ENCODE data around the gene METAP1D.

METAP1D gene

DNA sequence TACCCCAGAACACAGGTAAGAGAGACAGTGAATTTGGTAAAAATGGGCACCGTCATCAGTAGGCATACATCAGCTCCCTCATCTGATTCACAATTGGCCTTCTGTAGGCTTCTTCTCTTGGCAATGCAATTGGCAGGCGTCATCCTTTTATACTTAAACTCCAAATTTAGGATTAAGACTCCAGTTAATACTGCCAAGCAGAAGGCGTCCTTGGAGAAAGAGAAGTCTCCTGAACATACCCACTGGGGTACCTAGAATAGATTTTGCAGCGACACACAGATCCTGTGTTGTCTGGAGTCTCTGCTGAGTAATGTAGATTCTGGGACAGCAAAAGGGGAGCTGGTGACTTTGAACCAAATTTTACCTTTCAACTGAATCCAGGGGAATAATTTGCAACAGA lies 592 bp upstream of the METAP1D start:
- DNase-seq: no peak

- DNase-seq: no peak
Observed at GRCh38 chr2:172000696-172001361, 1.1 kb downstream of the METAP1D start.

DNA sequence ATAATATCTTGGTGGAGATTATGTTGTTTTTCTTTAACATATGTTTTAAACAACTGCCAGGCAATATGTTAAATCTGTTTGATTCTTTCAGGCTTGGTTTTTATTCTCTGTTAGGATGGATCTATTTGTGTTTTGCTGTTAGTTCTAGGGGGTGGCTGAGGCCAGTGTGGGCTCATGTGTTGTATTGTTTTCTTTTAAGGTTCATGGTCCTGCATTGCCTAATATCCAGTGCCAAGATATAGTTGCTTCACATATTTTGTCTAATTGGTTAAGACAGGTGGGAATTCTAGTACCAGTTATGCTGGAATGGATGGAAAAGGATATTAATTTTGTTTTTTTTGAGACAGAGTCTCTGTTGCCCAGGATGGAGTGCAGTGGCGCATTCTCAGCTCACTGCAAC lies 7.6 kb downstream of the METAP1D start:
- DNase-seq: no peak

GRCh38 chr2:172009823-172010222 lies 10.1 kb downstream of the METAP1D start:
- DNase-seq: no peak

- DNase-seq: no peak
Observed at GRCh38 chr2:172011812-172012575, 12.2 kb downstream of the METAP1D start.

- no peak for DNase-seq
Observed at GRCh38 chr2:172012677-172013391, 13.1 kb downstream of the METAP1D start.

DNA sequence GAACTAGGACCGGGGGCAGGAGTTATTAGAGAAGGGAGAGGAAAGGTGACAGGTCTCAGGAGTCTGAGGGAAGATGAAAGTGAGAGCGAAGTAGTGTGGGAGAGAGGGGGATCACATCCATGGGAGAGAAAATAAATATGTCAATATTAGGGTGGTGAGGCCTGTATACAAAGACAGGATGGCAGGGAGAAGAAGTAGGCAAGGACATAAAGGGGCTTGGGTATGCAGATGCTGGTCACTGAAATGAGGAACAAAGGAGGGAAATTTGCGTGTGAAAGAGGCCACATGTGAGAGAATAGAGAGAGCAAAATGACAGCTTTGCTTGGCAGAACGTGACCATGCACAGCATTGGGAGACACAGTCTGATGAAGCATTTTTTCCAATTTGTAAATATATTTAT lies 13.6 kb downstream of the METAP1D start:
- DNase-seq: no peak

- no peak for DNase-seq
Observed at GRCh38 chr2:172021074-172021931, 21.6 kb downstream of the METAP1D start.

GRCh38 chr2:172021955-172022354 lies 22.2 kb downstream of the METAP1D start:
- no peak for DNase-seq

DNA sequence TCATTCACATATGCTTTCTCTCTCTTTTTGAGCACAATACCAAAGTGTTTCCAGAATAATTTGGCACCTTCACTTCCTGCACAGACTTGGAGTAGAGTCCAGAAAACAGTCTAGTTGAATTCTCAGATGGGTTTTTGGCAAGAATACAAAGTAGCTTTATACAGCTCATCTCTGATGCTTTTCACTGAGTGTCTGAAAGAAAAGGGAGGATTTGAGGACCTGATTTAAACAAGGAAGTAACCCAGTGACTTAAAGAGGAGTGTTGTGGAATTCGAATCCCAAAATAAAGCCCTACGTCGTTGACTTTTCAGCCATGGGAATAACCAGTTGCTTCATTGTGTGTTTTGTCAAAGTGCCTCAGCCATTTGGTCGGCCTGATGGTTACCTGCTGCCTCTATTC lies 31.8 kb downstream of the METAP1D start:
- no peak for DNase-seq

GRCh38 chr2:172038121-172038520 lies 38.4 kb downstream of the METAP1D start:
- no peak for DNase-seq

- DNase-seq: peak; percentile 20
Observed at GRCh38 chr2:172038604-172039003, 38.9 kb downstream of the METAP1D start.

DNA sequence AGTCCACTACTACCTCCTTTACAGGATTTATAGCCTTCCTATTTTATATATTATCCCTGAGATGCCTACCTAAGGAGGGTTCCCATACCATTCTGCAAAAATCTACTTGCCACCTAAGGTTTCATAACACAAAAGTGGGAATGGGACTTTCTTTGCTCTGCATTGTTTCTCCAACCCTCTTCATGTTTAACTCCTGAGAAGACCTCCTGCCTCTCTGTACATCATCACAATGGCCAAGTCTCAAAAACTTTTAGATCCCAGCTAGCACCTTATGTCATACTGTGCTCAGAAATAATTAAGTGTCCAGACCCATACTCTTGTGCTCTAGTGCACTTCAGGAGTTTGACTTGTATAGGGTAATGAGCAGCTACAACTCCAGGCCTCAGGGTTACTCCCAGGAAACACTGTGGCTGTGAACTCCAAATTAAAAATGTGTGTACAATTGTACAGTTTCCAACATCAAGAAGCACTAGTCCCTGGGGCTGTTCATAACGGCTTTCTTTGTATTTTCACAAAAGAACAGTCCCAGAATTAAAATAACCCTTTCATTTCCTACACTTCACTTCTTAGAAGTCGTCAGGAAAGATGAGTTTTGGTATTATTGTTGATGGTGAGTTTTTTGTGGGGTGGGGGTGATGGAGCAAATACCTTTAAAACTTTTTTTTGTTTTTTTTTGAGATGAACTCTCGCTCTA lies 39.4 kb downstream of the METAP1D start:
- no peak for DNase-seq

GRCh38 chr2:172040311-172040710 lies 40.6 kb downstream of the METAP1D start:
- DNase-seq: no peak

GRCh38 chr2:172046080-172046678 lies 46.4 kb downstream of the METAP1D start:
- DNase-seq: no peak

DNA sequence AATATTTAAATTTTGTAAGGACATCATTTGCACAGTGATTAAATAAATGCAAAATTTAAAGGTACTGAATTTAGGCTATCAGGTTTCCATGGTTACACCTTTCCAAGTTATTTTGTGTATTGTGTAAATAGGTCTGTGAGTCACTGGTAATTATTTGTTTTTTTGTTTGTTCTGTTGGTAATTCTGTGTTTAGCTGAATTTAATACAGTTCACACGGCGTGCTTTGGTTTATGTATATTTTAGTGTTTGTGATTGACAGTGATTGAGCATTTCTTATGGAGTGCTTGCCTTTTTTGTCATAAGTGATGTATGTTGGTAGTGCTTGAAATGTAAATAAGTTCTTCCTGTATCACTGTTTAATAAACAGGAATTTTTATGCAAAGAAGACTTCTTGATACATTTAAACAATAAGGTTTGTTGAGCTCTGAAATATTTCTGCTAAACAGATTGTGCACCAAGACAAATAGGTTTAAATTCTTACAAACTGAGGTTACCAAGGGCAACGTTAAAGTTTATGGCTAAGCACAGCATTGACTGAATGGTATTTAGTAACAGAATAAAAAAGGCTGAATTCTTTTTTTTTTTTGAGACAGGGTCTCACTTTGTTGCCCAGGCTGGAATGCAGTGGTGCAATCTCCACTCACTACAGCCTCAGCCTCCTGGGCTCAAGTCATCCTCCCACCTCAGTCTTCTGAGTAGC lies 47.3 kb downstream of the METAP1D start:
- no peak for DNase-seq

DNA sequence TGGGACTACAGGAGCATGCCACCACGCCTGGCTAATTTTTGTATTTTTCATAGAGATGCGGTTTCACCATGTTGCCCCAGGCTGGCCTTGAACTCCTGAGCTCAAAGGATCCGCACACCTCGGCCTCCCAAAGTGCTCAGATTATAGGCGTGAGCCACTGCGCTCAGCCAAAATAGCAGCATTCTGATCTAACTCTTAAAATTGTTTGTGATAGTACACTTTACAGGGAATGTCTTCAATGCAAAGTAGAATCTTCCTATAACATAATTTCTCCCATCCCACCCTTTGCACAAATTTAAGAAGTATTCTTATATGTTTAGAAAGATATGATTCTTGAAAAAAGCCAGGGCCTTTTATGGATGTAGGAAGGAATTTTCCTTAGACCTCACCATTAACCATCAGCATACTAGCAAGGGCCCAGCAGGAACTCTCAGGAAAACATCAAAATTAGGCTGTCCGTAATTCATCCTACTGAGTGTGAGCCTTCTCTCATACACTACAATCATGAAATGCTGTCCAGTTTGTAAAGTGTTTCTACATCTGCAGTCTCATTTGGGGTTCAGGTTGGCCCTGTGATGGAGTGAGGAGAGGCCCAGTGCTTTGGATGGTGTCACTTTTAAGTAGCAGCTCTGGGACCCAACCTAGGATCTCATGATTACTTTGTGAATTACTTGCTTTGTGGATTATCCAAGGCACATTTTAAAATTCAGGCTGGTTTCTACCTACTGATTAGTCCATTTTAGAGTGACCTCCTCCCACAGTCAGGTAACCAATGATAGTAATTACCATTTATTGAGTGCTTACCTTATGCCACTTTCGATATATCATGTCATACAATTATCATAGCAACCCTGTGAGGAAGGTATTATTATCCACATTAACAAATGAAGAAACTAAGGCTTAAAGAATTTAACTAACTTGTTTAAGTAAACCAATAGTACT lies 48.1 kb downstream of the METAP1D start:
- no peak for DNase-seq

GRCh38 chr2:172048508-172049503 lies 49.1 kb downstream of the METAP1D start:
- DNase-seq: no peak
